GF-D8 (cell line): ENCODE data around the gene RET.
"Not testable (repeated sequence)": the region's sequence is repeated elsewhere in the genome, so short reads cannot be mapped to it uniquely, and the experiment has no call there.

Experiments
- DNase-seq: peaks from one replicate; lab custom pipeline; 2025; lab: John Stamatoyannopoulos, UW

Gene RET

DNA sequence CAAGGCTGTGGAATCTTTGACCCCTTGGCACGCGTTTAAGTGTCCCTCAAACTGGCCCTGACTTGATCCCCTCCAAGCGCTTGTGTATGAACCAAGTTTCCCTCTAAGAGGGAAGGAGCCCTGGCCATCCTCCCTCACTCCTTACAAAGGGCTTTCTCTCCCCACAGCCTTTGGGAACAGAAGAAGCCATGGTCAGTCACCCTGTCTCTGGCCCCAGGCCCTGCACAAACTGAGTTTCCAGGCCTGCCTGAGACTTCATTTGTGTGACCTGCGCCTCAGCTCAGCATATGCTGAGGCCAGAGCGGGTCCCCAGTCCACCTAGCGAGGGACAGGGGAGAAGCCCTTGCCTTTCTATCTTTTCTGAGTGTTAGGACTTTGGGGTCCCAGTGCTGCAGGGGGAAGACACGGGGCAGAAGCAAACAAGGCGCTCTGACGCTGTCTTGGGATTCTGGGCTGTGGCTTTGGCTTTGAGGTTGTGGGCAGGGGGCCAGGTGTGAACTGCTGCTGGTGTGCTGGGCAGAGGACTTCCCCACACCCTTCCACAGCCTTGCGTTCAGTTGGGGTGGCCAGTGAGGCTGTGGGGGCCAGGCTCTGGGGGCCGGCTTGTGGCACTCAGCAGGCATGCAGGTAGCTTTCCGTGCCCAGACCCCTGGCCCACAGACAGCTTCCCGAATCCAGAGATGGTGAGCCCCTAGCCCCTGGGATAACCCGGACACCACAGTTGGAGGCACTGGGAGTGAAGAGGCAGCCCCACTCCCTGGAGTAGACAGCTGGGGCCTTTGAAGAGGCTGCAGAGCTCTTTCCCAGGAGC, 1.5 kb downstream of the RET start:
- no peak for DNase-seq

DNA sequence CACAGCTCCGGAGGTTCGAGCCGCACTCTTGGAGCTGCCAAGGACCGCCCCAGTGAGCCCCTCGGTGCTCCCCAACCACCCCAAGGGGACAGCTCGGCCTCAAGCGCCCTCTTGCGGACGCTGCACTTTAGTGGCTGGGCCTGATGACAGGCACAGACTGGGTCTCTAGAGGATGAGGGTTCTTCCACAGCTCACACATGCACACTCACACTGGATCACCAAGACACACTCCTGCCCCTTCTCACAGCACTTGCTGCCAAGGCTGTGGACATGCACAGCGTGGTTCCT, 2.1 kb downstream of the RET start:
- no peak for DNase-seq

DNA sequence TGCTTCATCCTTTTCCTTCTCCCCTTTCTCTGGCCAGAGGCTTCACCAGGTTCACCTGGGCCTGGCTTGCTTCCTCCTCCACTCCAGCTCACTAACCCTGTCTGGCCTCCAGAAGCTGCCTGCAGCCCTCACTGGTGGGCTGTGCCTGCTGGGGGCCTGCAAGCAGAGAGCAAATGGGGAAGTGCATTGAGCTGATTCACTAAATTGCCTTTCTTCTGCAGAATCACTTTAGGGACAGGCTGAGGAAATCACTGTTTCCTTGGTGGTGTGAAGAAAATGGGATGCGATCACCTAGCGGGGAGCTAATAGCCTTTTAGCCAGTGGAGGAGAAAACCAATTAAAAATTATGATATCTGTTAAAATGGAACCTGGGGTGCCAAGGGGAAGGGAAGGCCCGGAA, 3.0 kb downstream of the RET start:
- DNase-seq, result no peak

DNA sequence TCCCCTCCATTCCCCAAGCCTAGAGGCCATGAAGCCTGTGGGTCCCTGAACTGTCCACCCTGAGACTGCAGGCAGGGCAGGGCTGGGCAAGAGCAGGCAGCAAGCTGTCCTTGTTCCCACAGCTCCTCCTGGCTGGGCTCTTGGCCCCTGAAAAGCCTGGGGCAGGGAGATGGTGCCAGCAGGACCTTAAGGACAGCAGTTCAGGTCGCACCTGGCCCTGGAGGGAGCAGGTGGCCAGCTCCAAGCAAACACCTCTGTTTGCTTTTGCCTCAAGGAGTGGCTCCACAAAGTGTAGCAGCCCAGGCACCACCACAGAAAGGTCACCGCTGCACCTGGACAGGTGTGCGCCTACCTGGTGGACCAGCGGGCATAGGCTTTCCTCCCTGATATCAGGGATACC, 5.2 kb downstream of the RET start:
- no peak for DNase-seq

DNA sequence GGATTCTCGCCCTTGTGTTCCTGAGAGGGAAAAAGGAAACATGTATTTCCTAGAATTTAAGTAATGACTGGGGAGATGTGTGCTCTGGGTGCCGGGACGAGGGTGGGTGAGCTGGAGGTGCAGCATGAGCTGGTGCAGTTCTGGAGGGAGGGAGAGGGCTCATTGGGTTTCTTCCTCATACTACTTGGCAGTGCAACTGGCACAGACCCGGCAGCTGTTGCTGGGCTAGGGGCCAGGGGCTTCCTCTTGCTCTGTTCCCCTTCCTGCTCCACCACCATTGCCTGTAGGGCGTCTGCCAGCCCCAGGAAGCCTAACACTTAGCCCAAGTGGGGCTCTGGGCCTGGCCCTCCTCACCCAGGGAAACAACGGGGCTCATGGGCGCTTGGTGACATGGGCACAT, 5.9 kb downstream of the RET start:
- no peak for DNase-seq

DNA sequence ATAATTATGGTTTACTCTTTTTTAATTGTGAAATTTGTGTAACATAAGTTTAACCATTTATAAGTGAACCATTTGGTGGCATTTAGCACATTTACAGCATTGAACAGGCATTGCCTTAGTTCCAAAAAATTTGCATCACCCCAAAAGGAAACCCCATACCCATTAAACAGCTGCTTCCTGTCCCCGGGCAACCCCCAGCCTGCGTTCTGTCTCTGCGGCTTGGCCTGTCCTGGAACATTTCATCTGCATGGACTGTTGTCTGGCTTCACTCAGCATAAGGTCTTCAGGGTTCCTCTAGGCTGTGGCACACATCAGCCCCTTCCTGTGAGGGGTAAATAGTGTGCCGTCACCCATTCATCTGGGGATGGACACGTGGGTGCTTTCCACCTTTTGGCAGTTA, 6.9 kb downstream of the RET start:
- DNase-seq, result peak; percentile 43

DNA sequence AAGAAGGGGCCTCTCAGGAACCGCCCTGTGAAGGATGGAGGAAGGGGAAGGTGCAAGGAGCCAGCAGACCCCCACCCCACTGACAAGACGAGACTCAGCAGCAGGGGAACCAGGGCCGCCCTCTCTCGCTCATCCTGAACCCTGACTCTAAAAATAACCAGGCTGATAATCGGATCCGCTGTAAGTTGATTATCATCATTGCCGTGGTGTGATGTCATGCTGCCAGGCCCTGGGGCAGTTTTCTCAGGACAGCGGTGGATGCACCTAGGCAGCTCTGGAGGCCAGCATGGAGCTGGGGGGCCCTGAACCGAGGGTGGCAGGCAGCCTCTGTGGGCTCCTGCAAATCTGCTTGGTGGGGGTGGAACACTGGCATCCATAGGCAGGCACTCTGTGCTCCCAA, 7.9 kb downstream of the RET start:
- DNase-seq, result no peak

DNA sequence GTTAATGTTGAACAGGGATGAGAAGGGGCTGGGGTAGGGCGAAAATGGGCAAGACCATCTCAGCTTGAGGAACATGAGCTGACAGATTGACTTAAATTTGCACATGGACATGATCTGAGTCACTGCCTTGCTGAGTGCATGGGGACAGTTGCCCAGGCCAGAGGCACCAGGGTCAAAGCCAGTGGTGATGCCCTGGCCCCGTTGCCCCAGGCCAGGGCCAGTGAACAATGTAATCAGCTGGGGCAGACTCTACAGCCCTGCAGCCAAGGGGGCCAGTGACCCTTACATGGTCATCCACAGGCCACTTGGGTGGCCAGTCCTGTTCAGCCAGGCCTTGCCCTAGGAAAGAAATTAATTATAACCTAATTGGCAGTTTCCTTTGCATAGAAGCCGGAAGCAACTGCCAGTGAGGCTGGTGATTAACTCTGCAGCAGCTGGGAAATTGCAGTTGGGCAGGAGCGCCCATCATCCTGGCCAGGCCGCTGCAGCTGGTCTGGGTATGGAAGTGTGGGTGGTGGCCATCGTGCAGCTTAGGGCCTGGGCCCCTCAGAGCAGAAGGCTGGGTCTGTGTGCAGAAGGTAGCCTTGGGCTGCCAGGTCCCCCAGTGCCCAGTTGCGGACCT, 9.6 kb downstream of the RET start:
- no peak for DNase-seq

DNA sequence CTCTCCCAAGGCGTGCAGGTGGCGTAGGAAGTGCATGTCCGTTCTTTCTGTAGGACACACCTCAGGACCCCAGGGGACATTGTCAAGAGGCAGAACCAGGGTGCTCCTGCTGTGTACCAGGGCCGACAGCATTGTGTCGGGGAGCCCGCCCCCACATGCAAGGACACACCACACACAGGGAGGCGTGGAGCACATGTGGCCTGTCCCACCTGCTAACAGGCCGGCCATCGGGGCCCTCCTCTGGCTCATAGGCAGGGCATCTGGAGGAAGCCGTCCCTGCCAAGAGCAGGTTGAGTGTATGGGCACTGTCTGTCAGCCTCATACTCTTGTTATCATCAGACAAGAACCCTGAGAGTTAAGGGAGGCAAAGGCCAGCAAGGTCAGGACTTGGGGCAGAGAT, 12.7 kb downstream of the RET start:
- DNase-seq, result no peak

DNA sequence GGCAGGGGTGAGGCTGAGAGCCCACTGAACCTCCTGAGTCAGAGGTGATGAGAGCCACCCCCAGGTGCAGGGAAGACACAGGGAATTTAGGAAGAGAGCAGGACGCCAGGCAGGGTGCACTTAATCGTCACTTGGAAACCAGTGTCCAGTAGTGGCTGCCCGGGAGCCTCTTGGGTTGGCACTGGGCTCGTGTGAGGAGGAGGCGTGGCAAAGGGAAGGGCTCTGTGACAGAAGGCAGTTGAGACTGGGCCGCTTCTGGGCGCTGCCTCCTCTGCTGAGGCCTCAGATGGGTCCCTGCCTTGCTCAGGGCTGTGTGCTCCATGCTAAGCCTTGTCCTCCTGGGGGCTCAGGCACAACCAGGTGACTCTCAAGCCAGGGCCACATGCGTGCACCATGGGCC, 13.3 kb downstream of the RET start:
- DNase-seq, result no peak

DNA sequence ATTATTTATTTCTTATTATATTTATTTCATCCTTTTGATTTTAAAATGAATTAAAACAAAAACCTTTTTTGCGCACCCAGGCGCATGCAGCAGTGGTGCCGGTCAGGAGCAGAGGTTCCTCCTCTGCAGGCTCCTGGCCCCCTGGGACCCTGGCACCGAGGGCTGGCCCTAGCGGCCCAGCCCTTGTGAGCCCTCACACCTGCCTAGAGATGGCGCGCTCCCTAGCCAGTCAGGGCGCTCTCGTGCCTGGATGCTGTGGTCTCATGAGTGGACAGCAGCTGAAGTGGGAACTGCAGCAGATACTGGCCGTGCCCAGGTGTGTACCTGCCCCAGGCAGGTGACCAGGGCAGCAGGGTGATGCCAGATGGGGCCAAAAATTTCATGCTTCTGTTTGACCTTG, 13.8 kb downstream of the RET start:
- no peak for DNase-seq

DNA sequence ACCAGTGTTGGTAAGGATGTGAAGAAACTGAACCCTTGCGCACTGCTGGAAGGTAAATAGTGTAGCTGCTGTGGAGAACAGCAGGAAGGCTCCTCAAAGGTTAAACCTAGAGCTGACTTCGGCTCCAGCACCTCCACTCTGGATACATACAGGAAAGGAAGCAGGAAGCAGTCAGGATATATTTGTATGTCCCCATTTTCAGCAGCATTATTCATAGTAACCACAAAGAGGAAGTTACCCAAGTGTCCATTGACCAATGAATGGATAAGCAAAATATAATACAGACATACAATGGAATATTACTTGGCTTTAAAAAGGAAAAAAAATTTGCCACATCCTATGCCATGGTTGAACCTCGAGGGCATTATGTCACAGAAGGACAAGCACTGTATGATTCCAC, 15.0 kb downstream of the RET start:
- DNase-seq, result peak; percentile 45

DNA sequence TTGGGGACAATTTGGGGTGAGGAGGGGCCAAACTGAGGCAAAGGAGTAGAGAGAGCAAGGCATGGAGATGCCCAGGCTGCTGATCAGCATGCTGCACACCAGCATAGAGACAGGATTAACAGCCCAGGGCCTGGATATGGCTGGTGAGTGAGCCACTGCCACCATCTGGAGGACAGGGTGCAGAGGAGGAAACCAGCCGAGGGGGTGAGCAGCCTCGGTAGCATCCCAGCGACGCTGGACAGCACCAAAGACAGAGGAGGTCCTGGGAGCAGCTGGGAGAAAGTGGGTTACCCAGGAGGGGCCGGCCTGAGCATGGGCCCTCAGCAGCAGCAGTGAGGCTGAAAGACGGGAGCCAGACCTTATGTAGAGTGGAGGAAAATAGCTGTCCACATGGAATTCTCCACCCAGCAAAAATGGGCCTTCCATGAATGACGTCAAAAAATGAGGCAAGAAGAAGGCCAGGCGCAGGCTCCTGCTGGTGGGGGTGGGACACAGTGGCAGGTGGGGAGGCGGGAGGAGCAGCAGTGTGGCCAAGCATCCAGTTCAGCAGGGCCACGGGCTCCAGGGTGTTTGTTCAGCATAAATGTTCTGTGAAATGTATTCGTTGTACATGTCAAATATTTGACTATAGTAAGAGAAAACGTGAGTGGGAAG, 16.7 kb downstream of the RET start:
- DNase-seq, result no peak

DNA sequence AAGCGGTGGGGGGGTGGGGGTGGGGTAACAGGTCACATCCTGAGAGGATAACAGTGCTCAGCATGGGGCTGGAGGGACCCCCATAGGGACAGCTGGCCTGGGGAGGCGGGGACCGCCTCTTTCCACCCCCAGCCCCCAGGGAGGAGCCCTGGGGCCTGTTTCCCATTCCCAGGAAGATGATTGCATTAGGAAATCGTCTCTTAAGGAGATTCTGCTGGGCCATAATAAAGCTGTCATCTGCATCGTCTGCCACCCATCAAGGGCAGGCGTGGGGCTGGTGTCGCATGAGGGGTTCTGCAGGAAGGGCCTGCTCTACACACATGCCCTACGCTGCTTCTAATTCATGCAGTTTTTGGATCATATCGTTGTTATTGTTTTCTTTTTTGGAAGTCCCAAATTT, 17.2 kb downstream of the RET start:
- DNase-seq, result no peak

DNA sequence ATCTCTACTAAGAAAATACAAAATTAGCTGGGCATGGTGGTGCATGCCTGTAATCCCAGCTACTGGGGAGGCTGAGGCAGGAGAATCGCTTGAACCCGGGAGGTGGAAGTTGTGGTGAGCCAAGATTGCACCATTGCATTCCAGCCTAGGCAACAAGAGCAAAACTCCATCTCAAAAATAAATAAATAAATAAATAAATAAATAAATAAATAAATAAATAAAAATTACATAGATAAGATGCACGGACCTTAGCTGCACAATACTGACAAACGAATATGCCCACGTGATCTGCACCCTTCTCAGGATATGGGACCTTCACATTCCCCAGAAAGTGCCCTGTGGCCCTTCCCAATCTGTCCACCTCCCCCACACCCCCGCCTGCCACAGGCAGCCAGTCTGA, 22.5 kb downstream of the RET start:
- DNase-seq, result not testable (repeated sequence)

DNA sequence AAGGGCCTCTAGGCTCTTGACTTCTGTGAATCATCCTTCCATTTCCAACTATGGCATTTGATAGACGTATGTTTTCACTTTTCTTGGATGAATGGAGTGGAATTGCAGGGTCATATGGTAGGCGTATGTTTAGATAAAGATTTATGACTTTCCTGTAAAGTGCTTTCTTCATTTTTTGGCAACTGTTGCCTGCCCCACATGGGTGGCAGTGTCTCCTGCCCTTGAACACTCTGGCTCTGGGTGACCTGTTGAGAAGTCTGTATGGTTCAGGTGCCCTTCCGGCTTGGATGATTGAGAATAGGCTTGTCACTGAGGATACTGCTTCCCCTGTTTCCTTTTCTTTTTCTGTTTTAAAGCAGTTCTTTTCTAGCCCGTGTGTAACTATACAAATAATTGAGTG, 23.1 kb downstream of the RET start:
- DNase-seq, result no peak

DNA sequence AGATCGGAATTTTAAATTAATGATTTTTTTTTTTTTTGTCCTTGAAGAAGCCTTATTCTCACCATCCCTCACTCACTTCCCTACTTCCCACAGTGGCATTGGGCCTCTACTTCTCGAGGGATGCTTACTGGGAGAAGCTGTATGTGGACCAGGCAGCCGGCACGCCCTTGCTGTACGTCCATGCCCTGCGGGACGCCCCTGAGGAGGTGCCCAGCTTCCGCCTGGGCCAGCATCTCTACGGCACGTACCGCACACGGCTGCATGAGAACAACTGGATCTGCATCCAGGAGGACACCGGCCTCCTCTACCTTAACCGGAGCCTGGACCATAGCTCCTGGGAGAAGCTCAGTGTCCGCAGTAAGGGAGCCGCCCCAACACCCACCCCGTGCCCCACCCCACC, 23.5 kb downstream of the RET start:
- no peak for DNase-seq

DNA sequence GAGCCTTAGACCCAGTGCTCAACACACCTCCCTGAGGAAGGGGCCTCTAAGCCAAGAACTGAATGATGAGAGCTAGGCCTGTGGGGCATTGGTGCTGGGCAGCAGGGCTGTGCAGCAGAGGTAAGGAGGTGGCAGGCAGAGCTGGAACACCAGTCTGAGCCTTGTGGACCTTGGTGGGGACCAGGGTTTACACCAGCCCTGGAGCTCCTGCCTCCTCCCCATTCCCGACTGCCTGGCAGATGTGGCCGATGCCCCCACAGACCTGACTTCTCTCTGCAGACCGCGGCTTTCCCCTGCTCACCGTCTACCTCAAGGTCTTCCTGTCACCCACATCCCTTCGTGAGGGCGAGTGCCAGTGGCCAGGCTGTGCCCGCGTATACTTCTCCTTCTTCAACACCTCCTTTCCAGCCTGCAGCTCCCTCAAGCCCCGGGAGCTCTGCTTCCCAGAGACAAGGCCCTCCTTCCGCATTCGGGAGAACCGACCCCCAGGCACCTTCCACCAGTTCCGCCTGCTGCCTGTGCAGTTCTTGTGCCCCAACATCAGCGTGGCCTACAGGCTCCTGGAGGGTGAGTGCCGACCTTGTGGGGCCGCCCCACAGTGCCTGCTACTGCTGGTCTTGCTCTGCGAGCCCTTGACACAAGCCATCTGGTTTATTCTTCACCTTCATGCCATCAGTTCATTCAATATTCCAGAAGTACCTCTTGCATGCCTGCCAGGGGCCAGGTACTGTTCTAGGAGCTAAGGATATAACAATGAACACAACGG, 25.4 kb downstream of the RET start:
- DNase-seq, result no peak

DNA sequence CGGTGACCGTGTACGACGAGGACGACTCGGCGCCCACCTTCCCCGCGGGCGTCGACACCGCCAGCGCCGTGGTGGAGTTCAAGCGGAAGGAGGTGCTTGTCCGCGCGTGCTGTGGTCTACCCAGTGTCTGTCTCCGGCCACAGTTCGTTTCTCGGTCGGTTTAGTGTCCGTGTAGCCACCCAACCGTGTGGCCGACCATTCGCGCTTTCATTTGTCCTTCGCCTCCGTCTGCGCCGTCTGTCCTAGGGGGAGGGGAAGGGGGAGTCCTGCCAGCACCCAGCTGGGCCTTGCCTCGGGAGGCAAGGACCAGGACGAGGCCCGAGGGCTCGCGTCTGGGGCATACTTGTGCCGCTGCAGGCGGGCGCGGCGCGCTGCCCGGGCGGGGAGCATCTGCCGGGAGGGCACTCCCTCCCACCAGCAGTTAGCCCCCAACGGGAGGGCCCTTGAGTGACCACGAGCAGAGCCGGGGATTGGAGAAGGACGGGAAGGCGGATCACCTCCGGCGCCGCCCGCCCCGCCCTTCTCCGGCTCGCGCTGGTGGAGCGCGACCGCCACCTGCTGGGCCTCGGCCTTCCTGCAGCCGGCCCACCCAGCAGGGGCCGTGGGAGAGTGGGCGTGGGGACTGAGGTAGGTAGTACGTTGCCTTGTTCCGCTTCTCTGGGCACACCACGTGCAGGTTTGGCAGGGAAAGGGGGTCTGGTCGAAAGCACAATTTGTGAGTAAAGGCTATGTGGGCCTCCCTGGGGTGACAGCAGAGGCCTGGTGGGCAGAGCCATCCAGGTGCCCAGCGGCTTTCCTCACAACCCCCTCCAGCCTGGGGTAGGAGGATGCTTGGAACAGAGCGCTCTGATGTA, 28.5 kb downstream of the RET start:
- peak; percentile 11 for DNase-seq

DNA sequence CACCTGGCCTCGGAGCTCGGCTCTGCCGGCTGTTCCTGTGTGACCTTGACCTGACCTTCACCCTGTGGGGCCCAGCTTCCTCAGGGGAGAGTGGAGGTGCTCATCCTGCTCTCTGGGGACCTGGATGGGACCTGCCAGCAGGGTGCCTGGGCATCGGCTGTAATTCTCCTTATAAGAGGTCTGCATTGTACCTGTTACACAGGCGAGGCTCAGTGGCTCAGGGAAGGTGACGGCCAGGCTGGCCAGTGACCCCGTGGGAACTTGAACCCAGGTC, 29.0 kb downstream of the RET start:
- DNase-seq, result no peak

DNA sequence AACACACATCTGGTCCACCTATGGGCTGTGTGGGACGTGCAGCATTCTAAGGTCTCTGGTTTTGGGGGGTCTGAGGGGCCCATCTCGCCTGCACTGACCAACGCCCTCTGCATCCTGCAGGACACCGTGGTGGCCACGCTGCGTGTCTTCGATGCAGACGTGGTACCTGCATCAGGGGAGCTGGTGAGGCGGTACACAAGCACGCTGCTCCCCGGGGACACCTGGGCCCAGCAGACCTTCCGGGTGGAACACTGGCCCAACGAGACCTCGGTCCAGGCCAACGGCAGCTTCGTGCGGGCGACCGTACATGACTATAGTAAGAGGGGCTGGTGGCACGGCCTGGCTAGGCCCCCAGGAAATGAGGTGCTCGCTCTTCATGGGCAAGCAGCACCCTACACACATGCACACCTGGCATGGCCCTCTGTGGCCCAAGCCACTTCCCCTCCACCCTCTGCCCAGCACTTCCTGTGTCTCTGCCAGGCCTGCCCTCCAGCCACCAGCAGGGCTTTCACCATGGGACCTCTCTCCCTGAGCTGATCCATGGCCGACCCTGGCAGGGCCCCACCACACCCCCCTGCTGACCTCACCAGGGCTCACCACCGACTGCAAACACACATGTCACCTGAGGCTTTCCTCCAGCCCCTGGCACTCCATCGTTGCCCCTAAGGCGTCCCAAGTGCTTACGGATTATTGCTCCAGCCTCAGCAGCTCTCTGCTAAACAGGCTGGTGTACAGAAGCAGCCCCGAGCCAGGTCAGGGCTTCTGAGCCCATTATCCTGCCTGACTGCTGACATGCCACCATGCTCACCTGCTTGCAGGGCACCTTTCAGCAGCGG, 29.6 kb downstream of the RET start:
- DNase-seq, result no peak
